Cardiac fibroblast (primary cell): Measurements from ENCODE around the gene EFNB2.
A peak's percentile ranks its signal among the peaks of the same experiment; 100 is the strongest.

Experiments used
- DNase-seq, 2 donors: peaks; one replicate each; pipeline versions ENCODE4 v3.0.0 to v3.0.0-alpha.2; 2010; ENCODE audit warnings: low read depth in 2 of 2
- H3K4me3 ChIP-seq, 2 donors: replicated peaks in 1 of 2; 1 replicate in 1 of 2; 2 replicates in 1 of 2; pipeline ENCODE4 v1.5.1; 2011; ENCODE audit warnings: low read depth in 2 of 2, low read length in 2 of 2, mild to moderate bottlenecking in 2 of 2, moderate library complexity in 1 of 2
- TF ChIP-seq, protein P1 (sequence below): IDR thresholded peaks from one replicate; pipeline ENCODE4 v1.5.1; 2011; ENCODE audit warnings: low read depth, mild to moderate bottlenecking, low read length, inconsistent platforms

The EFNB2 gene

GRCh38 chr13:106526738-106527444 lies 8.6 kb downstream of the EFNB2 start:
- TF ChIP-seq, protein P1, sequence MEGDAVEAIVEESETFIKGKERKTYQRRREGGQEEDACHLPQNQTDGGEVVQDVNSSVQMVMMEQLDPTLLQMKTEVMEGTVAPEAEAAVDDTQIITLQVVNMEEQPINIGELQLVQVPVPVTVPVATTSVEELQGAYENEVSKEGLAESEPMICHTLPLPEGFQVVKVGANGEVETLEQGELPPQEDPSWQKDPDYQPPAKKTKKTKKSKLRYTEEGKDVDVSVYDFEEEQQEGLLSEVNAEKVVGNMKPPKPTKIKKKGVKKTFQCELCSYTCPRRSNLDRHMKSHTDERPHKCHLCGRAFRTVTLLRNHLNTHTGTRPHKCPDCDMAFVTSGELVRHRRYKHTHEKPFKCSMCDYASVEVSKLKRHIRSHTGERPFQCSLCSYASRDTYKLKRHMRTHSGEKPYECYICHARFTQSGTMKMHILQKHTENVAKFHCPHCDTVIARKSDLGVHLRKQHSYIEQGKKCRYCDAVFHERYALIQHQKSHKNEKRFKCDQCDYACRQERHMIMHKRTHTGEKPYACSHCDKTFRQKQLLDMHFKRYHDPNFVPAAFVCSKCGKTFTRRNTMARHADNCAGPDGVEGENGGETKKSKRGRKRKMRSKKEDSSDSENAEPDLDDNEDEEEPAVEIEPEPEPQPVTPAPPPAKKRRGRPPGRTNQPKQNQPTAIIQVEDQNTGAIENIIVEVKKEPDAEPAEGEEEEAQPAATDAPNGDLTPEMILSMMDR = no peak
- DNase-seq = no peak
- no peak overlapping the region for H3K4me3 ChIP-seq

GRCh38 chr13:106525865-106526264 lies 9.6 kb downstream of the EFNB2 start:
- TF ChIP-seq, protein P1 = no peak
- no peak overlapping the region for H3K4me3 ChIP-seq
- no peak for DNase-seq

- DNase-seq = no peak
These were observed 11.4 kb downstream of the EFNB2 start for GRCh38 chr13:106524108-106524507.

GRCh38 chr13:106523576-106523975 lies 11.9 kb downstream of the EFNB2 start:
- peak in 1 of 2 donors; percentile 34 for DNase-seq
- no peak overlapping the region for H3K4me3 ChIP-seq
- TF ChIP-seq, protein P1 = no peak

More at GRCh38 chr13:106524108-106524507, 11.4 kb downstream of the EFNB2 start:
- H3K4me3 ChIP-seq = no peak overlapping the region
- TF ChIP-seq, protein P1 = no peak

DNA sequence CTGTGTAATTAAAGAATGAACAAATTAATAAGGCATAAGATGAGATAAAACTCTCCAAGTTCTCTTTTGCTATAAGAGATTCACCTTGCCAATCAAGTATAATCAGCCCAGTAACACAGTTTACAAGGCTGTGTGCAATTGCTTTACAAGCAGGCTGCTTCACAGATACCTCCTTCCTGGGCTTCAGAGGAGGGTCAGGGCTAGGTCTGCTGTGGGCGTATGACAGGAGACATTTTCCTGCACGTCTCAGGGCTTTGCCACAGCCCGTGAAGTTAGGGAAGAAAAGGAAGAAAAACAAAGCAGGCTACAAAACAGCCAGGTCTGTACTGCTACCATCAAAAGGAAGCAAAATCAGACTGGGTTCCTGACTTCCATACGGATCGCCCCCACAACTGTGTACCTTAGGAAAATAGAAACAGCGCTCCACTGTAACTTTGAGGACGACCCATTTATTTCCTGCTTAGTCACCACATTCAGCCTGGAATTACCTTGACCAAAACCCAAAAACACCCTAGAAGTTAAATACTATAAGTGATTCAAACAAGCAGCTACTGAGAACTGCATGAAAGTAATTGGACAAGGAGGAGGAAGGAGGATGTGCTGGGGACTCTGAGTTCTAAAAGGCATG lies 12.4 kb downstream of the EFNB2 start:
- no peak overlapping the region for H3K4me3 ChIP-seq
- TF ChIP-seq, protein P1 = no peak
- DNase-seq = no peak

GRCh38 chr13:106522112-106522705 lies 13.3 kb downstream of the EFNB2 start:
- TF ChIP-seq, protein P1 = no peak
- no peak for DNase-seq
- H3K4me3 ChIP-seq = no peak overlapping the region
